GM19193 (cell line): ENCODE data around the gene GLDC.

Source experiments
- POLR2A ChIP-seq: IDR thresholded peaks from 4 replicates; pipeline ENCODE4 v1.6.1; 2011; ENCODE audit not compliant: insufficient read depth, insufficient read length; ENCODE audit errors: extremely low read depth

Gene GLDC

DNA sequence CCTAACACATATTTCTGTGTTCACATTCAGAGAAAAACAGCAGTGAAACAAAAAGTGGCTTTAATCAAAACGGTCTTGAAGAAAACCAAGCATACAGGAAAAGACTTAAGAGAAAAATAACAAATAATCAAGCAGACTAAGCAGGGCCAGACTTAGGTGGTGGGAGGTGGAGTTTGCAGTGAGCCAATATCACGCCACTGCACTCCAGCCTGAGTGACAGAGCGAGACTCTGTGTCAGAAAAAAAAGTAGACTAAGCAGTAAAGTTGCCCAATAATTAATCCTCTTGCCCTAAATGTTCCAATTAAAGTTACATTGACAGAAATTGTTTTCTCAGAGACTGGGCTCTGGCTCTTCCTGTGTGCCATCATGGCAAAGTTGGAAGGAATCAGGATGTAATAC, 26.6 kb upstream of the GLDC start:
- TF ChIP-seq POLR2A: no peak

DNA sequence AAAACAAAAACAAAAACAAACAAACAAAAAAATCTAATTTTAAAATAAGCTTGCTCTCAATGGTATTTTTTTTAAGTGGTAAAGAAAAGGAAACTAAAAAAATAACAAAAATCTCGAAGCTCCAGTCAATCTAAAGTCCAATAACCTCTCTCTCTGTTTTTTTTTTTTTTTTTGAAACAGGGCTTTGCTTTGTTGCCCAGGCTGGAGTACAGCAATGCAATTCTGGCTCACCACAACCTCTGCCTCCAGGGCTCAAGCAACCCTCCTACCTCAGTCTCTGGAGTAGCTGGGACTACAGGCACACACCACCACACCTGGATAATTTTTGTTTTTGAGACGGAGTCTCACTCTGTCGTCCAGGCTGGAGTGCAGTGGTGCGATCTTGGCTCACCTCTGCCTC, 25.9 kb upstream of the GLDC start:
- no peak for TF ChIP-seq POLR2A

DNA sequence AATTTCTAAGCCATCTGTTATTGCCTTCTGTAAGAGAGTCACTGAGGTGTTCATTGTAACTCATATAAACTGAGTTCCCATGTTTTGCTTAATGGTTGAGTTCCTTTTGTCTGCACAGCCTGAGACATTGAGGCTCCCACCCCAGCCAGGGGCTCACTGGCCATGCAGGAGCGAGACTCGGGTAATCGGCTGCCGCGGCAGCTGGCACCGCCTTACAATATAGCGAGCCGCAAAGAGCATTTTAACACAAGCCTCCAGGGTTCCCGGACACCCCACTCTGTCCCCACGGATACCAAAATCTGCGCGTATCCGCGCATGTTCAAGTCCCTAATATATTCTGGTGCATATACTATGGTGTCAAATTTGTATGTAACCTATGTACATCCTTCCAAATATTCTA, 24.4 kb upstream of the GLDC start:
- TF ChIP-seq POLR2A: no peak

DNA sequence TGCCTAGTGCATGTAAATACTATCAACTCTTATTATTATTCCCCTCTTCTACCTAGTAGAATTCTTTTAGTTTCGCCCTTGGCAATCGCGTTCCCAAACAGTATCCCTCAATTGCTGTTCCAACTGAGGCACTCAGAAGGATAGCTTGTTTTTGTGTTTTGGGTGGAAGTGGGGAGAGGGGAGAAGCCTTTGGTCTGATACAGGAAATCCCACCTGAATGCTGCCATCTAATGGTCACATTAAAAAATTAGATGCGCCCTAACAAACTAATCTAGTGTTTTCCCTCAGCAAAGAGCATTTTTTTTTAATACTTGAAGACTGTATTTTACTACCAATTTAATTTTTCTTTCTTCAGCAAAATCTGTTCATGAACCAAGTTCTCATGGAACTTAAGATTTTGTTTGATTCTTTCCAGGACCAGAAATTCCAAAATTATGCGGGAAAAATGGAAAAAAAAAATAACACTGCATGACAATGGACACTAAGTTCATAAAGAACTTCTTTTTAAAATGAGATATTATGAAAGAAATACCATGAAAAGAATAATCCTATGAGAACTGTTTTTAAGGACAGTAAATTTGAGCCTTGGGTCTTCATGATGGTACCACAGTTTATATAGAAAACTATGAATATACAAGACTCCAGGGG, 22.2 kb upstream of the GLDC start:
- no peak for TF ChIP-seq POLR2A

DNA sequence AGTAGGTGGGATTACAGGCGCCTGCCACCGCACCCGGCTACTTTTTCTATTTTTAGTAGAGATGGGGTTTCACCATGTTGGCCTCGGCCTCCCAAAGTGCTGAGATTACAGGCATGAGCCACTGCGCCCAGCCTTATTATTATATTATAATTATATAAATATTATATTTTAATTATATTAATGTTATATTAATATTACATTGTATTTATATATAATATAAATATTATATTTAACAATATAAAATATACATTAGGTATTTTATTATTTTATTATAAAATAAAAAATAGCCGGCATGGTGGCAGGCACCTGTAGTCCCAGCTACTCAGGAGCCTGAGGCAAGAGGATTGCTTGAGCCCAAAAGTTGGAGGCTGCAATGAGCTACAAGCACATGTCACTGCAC, 21.6 kb upstream of the GLDC start:
- no peak for TF ChIP-seq POLR2A

DNA sequence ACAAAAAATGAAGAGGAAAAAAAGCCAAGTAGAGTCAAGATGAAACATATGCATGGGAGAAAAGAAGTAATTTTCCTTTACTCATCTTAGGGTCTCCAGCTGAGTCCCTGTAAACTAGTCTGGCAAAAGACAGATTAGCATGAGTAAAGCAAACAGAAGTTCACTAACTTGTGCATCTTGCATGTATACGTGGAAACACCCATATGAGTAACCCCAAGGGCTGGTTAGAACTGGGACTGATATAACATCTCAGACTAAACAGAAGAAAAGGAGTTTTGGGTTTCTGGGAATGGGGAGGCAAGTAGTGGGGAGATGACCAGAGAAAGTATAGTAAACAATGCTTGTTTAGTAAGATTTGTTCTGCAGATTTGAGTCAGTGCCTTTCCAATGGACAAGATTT, 20.1 kb upstream of the GLDC start:
- no peak for TF ChIP-seq POLR2A

DNA sequence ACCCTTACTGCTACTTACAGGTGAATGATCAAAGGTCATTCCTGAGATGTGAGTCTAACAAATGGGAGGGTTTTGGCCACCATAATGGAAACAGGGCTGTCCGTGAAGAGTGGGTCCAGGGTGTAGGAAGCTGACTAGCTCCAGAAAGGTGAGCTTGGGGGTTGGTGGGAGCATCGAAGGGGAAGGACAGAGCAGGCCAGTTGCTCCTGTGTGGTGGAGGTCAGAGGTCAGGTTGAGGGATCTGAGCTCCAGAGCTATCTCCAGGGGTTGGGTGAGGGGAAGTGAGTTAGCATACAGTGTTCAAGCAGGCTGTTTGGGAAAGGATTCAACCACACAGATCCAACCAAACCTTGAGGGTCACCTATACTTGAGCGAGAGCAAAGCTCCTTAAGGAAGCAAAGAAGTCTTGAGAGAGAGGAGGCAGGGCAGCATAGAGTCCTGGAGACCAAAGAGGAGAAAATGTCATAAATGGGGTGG, 18.7 kb upstream of the GLDC start:
- TF ChIP-seq POLR2A: no peak

DNA sequence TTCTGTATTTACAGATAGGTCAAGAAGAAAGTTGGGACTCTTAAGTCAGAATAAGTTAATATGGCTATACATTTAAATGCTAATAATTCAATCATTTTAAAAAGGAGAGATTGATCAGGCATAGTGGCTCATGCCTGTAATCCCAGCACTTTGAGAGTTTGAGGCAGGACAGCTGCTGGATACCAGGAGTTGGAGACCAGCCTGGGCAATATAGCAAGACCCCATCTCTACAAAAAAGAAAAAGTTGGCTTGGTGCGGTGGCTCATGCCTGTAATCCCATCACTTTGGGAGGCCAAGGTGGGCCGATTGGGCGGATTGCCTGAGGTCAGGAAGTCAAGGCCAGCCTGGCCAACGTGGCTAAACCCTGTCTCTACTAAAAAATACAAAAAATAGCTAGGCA, 15.0 kb upstream of the GLDC start:
- no peak for TF ChIP-seq POLR2A

DNA sequence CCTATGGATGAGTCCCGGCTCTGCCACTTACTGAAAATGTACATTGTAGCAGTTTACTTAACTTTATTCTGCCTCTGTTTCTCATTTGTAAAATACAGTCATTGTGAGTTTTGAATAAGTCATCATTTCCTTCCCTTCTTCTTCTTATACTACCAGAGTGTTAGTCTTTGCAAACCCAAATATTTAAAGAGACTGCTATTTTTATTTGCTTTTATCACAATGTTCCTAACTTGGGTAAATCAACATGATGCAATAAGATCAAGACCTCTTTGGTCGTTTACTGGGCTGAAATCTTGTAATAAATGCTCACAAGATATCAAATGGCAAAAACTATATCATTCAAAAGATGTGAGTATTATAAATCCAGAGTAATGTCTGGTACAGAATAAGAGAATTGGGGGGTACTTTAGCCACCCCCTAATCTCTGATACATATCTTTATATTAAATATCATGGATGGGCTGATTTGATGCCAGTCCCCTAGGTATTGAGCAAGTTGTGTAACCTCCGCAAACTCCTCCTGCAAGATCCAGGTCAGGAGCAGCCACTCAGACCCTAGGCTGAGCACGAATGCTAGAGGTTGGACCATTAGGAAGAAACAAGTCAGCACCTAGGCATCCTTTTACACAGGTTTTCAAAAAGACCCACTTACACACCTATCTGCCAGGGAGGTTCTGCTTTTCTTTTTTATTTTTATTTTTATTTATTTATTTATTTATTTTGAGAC, 13.3 kb upstream of the GLDC start:
- TF ChIP-seq POLR2A: no peak

DNA sequence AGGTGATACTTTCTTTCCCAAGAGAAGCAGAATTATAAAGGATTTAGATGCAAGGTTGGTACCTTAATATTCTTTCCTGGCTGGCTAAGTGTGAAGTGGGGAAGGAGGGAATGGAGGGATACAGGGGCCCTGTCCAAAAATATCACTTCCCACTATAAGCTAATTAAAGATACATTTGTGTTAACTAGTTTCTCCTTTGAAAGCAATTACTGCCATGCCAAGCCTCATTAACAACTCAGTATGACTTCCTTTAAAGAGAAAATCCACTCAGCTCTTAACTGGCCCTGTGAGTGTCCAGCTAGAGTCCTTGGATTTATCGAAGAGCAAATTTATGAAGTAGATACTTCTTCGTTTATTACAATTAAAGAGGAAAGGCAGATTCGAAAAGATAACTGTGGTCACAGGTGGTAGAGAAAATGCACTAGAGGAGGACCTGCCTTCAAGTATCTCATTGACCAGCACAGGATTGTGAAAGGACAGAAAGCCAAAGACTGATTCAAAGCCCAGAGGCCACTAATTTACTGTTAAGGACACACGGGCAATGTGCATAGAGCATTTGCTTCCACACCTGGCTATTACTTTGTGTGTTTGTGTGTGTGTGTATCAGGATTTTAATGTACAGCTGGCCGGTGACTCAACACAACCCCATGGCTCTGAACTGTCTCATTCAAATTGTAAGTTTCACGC, 11.2 kb upstream of the GLDC start:
- no peak for TF ChIP-seq POLR2A

DNA sequence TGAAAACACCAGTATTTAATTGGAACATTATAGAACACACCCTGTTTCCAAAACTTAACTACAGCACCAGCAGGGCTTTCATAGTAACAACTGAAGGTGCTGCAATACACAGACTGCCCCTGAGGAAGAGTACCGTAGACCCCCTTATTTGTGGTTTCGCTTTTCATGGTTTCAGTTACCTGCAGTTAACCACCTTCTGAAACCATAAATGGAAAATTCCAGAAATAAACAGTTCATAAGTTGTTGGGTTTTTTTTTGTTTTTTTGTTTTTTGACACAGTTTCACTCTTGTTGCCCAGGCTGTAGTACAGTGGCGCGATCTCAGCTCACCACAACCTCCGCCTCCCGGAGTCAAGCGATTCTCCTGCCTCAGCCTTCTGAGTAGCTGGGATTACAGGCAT, 9.5 kb upstream of the GLDC start:
- TF ChIP-seq POLR2A: no peak

DNA sequence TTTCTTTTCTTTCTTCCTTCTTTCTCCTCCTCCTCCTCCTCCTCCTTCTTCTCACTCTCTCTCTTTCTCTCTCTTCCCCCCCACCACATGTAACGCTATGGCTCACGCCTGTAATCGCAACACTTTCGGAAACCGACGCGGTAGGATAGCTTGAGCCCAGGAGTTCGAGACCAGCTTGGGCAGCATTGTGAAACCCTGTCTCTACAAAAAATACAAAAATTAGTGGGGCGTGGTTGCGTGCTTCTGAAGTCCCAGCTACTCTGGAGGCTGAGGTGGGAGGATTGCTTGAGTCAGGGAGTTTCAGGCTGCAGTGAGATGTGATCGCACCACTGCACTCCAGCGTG, 736 bp upstream of the GLDC start:
- no peak for TF ChIP-seq POLR2A

DNA sequence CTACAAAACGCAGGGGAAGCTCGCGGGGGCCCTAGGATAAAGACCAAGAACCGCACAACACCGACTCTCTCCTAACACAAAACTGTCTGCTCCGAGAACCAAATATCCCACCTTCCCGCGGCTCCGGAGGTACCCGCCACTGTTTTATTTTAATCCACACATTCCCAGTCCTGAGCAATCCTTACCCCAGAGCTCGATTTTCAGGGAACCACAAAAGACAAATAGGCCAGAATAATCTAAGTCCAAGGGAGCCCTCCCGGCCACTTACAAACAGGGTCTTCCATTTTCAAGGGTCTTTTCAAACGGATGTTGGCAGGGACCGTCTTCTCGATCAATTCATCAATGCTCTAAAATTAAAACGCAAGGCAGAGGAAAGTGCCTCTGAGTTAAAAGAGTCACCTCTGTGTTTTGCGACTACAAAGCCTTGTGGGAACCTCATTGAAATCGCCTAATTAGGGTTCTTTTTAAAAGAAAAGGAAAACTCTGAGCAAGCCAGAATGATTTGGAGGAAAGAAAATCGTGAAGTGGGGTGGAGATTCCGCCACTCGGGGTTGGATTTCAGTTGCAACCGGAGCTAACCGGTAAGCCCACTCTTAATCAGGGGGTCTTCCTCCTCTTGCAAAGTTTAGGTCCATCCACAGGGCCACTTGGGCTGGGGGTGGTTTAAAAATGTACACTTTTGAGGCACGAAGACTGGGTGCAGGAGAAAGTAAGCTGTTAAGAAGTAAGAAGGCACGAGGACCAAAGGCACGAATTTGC, 1.0 kb downstream of the GLDC start:
- TF ChIP-seq POLR2A: no peak

DNA sequence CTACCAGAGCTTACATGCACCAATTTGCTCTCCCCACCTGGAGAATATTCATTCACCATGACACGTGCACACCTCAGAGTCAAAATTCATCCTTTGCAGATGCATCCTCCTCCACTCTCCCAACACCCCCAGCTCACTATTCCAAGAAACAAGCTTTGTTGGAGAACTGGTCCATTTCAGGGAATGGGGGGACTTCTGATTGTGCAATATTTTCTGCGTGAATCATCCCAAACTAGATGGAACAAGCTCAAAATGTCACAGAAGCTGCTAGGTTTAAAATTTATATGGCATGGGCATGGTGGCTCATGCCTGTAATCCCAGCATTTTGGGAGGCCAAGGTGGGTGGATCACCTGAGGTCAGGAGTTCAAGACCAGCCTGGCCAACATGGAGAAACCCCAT, 3.6 kb downstream of the GLDC start:
- no peak for TF ChIP-seq POLR2A

DNA sequence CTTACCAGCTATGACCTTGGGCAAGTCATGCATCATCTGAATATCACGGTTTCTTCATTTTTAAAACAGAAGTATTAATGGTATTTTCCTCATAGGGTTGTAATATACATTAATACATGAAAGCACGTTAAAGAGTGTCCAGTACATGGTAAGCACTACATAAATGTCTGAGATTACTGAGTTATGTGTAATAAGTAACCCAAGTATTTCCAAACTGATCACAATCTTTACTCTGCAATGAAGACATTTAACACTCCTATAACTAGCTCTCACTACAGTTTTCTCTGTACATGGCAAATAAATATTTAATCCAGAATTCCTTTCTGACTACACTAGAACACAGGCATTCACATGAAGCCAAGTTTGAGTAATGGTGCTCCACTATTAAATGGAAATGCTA, 4.0 kb downstream of the GLDC start:
- TF ChIP-seq POLR2A: no peak
